ENCODE measurements around the gene CNTNAP4.

GRCh38 chr16:76466871-76467270 lies 189.7 kb downstream of the CNTNAP4 start:
- TF ChIP-seq, protein P1, sequence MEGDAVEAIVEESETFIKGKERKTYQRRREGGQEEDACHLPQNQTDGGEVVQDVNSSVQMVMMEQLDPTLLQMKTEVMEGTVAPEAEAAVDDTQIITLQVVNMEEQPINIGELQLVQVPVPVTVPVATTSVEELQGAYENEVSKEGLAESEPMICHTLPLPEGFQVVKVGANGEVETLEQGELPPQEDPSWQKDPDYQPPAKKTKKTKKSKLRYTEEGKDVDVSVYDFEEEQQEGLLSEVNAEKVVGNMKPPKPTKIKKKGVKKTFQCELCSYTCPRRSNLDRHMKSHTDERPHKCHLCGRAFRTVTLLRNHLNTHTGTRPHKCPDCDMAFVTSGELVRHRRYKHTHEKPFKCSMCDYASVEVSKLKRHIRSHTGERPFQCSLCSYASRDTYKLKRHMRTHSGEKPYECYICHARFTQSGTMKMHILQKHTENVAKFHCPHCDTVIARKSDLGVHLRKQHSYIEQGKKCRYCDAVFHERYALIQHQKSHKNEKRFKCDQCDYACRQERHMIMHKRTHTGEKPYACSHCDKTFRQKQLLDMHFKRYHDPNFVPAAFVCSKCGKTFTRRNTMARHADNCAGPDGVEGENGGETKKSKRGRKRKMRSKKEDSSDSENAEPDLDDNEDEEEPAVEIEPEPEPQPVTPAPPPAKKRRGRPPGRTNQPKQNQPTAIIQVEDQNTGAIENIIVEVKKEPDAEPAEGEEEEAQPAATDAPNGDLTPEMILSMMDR (IDR thresholded peaks at IDR 0.05; ENCODE audit: low read depth, low read length, missing input control): no peak
- no peak for TF ChIP-seq TAF1 (conservative IDR thresholded peaks at IDR 0.05)
- TF ChIP-seq, protein P2, sequence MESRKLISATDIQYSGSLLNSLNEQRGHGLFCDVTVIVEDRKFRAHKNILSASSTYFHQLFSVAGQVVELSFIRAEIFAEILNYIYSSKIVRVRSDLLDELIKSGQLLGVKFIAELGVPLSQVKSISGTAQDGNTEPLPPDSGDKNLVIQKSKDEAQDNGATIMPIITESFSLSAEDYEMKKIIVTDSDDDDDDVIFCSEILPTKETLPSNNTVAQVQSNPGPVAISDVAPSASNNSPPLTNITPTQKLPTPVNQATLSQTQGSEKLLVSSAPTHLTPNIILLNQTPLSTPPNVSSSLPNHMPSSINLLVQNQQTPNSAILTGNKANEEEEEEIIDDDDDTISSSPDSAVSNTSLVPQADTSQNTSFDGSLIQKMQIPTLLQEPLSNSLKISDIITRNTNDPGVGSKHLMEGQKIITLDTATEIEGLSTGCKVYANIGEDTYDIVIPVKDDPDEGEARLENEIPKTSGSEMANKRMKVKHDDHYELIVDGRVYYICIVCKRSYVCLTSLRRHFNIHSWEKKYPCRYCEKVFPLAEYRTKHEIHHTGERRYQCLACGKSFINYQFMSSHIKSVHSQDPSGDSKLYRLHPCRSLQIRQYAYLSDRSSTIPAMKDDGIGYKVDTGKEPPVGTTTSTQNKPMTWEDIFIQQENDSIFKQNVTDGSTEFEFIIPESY (IDR thresholded peaks at IDR 0.05): no peak
- no peak for TF ChIP-seq YY1 (IDR thresholded peaks at IDR 0.05)
- TF ChIP-seq MAX (IDR thresholded peaks at IDR 0.05): no peak
- no peak for TF ChIP-seq JUND (IDR thresholded peaks at IDR 0.05)
- TF ChIP-seq FOXA1 (IDR thresholded peaks at IDR 0.05): no peak
- no peak for TF ChIP-seq HNF4A (conservative IDR thresholded peaks at IDR 0.05)
- no peak for TF ChIP-seq RXRA (IDR thresholded peaks at IDR 0.05)
- TF ChIP-seq, protein P3, sequence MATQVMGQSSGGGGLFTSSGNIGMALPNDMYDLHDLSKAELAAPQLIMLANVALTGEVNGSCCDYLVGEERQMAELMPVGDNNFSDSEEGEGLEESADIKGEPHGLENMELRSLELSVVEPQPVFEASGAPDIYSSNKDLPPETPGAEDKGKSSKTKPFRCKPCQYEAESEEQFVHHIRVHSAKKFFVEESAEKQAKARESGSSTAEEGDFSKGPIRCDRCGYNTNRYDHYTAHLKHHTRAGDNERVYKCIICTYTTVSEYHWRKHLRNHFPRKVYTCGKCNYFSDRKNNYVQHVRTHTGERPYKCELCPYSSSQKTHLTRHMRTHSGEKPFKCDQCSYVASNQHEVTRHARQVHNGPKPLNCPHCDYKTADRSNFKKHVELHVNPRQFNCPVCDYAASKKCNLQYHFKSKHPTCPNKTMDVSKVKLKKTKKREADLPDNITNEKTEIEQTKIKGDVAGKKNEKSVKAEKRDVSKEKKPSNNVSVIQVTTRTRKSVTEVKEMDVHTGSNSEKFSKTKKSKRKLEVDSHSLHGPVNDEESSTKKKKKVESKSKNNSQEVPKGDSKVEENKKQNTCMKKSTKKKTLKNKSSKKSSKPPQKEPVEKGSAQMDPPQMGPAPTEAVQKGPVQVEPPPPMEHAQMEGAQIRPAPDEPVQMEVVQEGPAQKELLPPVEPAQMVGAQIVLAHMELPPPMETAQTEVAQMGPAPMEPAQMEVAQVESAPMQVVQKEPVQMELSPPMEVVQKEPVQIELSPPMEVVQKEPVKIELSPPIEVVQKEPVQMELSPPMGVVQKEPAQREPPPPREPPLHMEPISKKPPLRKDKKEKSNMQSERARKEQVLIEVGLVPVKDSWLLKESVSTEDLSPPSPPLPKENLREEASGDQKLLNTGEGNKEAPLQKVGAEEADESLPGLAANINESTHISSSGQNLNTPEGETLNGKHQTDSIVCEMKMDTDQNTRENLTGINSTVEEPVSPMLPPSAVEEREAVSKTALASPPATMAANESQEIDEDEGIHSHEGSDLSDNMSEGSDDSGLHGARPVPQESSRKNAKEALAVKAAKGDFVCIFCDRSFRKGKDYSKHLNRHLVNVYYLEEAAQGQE (IDR thresholded peaks at IDR 0.05): no peak
- no peak for TF ChIP-seq GABPA (IDR thresholded peaks at IDR 0.05 in 1 of 2, conservative IDR thresholded peaks at IDR 0.05 in 1 of 2)
- TF ChIP-seq, protein P4, sequence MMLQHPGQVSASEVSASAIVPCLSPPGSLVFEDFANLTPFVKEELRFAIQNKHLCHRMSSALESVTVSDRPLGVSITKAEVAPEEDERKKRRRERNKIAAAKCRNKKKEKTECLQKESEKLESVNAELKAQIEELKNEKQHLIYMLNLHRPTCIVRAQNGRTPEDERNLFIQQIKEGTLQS (IDR thresholded peaks at IDR 0.05): no peak
- TF ChIP-seq SP1 (IDR thresholded peaks at IDR 0.05): no peak

Measured in liver (tissue), 3 donors.